Kidney (tissue), 14 donors: ENCODE data around the gene NTNG1. TPM values are rescaled to one million over a fixed set of nuclear protein-coding genes. Genes with fewer than 3 reads are reported as not detected.

Experiments used
- DNase-seq, 5 donors: peaks; one replicate each; pipeline ENCODE4 v3.0.0-alpha.2; 2013 to 2020
- FAIRE-seq: peaks from 2 replicates; lab custom pipeline; 2012; peaks lifted over from hg19 to GRCh38; lab: Jason Lieb, UNC
- H3K27ac ChIP-seq, 2 donors: one replicate each; pipeline ENCODE4 v1.7.0; 2013; ENCODE audit warnings: low read depth in 2 of 2, low read length in 2 of 2, inconsistent platforms in 1 of 2
- H3K27me3 ChIP-seq: one replicate; pipeline ENCODE4 v1.7.1; 2013; ENCODE audit warnings: low read length, inconsistent platforms; ENCODE audit not compliant: control insufficient read depth, insufficient read depth
- H3K36me3 ChIP-seq, 3 donors: one replicate each; pipeline versions ENCODE4 v1.7.0 to v1.7.1; 2013; ENCODE audit warnings: low read length in 3 of 3, control low read depth in 1 of 3, inconsistent platforms in 1 of 3; ENCODE audit not compliant: insufficient read depth in 3 of 3, control insufficient read depth in 2 of 3
- H3K4me1 ChIP-seq, 3 donors: one replicate each; pipeline versions ENCODE4 v1.7.0 to v1.7.1; 2013; ENCODE audit warnings: low read length in 3 of 3, inconsistent platforms in 1 of 3, low read depth in 1 of 3; ENCODE audit not compliant: control insufficient read depth in 2 of 3, insufficient read depth in 2 of 3
- H3K4me3 ChIP-seq, 3 donors: one replicate each; pipeline versions ENCODE4 v1.7.0 to v1.8.1; 2013; ENCODE audit warnings: low read length in 3 of 3, control low read depth in 1 of 3, inconsistent platforms in 1 of 3
- H3K9ac ChIP-seq, 3 donors: one replicate each; pipeline versions ENCODE4 v1.7.0 to v1.7.1; 2013; ENCODE audit warnings: low read length in 3 of 3, control low read depth in 1 of 3, inconsistent platforms in 1 of 3
- H3K9me3 ChIP-seq, 3 donors: one replicate each; pipeline versions ENCODE4 v1.7.0 to v1.7.1; 2013; ENCODE audit warnings: low read length in 3 of 3, control low read depth in 1 of 3, inconsistent platforms in 1 of 3; ENCODE audit not compliant: control insufficient read depth in 2 of 3, insufficient read depth in 1 of 3
- CTCF ChIP-seq: IDR thresholded peaks from 3 replicates; pipeline ENCODE4 v1.5.1; 2012; ENCODE audit warnings: mild to moderate bottlenecking, moderate library complexity, borderline replicate concordance; ENCODE audit not compliant: insufficient read depth; ENCODE audit errors: extremely low read depth
- intact Hi-C: fragments of 100-400 bp; cut with DNase I; formaldehyde crosslinking; loops from one replicate; pipeline ENCODE4 v1.11.1; 2022
- polyA plus RNA-seq: library from polyadenylated mRNA; stranded (reverse); fragments of 350-450 nt; fragmentation: Illumina TruSeq; extraction: RNeasy Lipid Tissue Mini Kit (QIAGEN cat#74804); gene quantifications from one replicate; pipeline ENCODE4 v1.2.3, GENCODE V29; 2014; ENCODE audit warnings: low read depth, low replicate concordance; ENCODE audit not compliant: insufficient read depth
- total RNA-seq: library from RNA; stranded (reverse); fragmentation: NEBNext Ultra II Directional; extraction: Animal tissue kit (Norgen Biotek cat#: 25700); gene quantifications from one replicate; pipeline ENCODE4 v1.2.1, GENCODE V29; 2021
- donor health status: control.
- donor health status: control.
- donor health status: control.
- donor health status: control.
- donor health status: control.
- donor health status: DM: yes; HTN: yes; CAD: no.
- donor health status: Normal renal cell carcinoma (clear cell type).

Gene NTNG1
- total and polyA plus RNA-seq, 2 donors from 2014 or later = 2.8 to 7.7 TPM

GRCh38 chr1:107309962-107310361, 169.1 kb downstream of the NTNG1 start:
- H3K9ac ChIP-seq = no peak overlapping the region
- no peak for TF ChIP-seq CTCF
- no peaks in the 10 kb centered on the region for H3K36me3 ChIP-seq
- FAIRE-seq (no peak), DNase-seq (no peak)
- intact Hi-C loops = no loop called here
- no peak overlapping the region for H3K27ac ChIP-seq
- H3K9me3 ChIP-seq = no peaks in the 10 kb centered on the region
- H3K27me3 ChIP-seq = no peaks in the 10 kb centered on the region
- H3K4me1 ChIP-seq = no peaks in the 10 kb centered on the region
- H3K4me3 ChIP-seq = no peak overlapping the region

- no peak overlapping the region for H3K9ac ChIP-seq
- no peak for DNase-seq
- H3K9me3 ChIP-seq = no peaks in the 10 kb centered on the region
- TF ChIP-seq CTCF = no peak
- no peak for FAIRE-seq
- no peaks in the 10 kb centered on the region for H3K27me3 ChIP-seq
- H3K4me3 ChIP-seq = no peak overlapping the region
- no peak overlapping the region for H3K27ac ChIP-seq
- intact Hi-C loops = no loop called here
- no peaks in the 10 kb centered on the region for H3K4me1 ChIP-seq
- no peaks in the 10 kb centered on the region for H3K36me3 ChIP-seq
Measured at GRCh38 chr1:107315652-107316051, 174.8 kb downstream of the NTNG1 start.

GRCh38 chr1:107318932-107319331, 178.1 kb downstream of the NTNG1 start:
- Histone ChIP-seq H3K27me3 (no peaks in the 10 kb centered on the region), H3K36me3 (no peaks in the 10 kb centered on the region), H3K4me1 (no peaks in the 10 kb centered on the region), H3K9me3 (no peaks in the 10 kb centered on the region), H3K4me3 (no peak overlapping the region), H3K9ac (no peak overlapping the region), H3K27ac (no peak overlapping the region)
- TF ChIP-seq CTCF = no peak
- intact Hi-C loops = no loop called here
- DNase-seq (no peak), FAIRE-seq (no peak)

GRCh38 chr1:107323784-107324183, 182.9 kb downstream of the NTNG1 start:
- Histone ChIP-seq H3K9me3 (no peaks in the 10 kb centered on the region), H3K9ac (no peak overlapping the region), H3K27me3 (no peaks in the 10 kb centered on the region), H3K4me3 (no peak overlapping the region), H3K4me1 (no peaks in the 10 kb centered on the region), H3K36me3 (no peaks in the 10 kb centered on the region), H3K27ac (no peak overlapping the region)
- DNase-seq (no peak), FAIRE-seq (no peak)
- intact Hi-C loops = no loop called here
- TF ChIP-seq CTCF = no peak
